ENCODE measurements around the gene CDIP1. TPM values are rescaled to one million over a fixed set of nuclear protein-coding genes. Genes with fewer than 3 reads are reported as not detected.

CDIP1 gene
- total RNA-seq, 2 donors from 2014 or later = 17.1 to 26.8 TPM

GRCh38 chr16:4505356-4506147 lies 33.0 kb downstream of the CDIP1 start:
- ATAC-seq (no peak), DNase-seq (peak; percentile 41 to 62)
- intact Hi-C loops (cut with DNase I, micrococcal nuclease) = loop anchor here in 1 of 2 donors (5.0 kb wide), 1 partner anchor 42 kb away; no protein-coding TSS in a partner anchor

- intact Hi-C loops (cut with DNase I, micrococcal nuclease) = no loop called here
- DNase-seq (no peak), ATAC-seq (peak; percentile 66)
Observed at GRCh38 chr16:4501071-4501478, 37.5 kb downstream of the CDIP1 start.

- intact Hi-C loops (cut with DNase I, micrococcal nuclease) = no loop called here
- ATAC-seq = peak; percentile 50
Observed at GRCh38 chr16:4500272-4500671, 38.3 kb downstream of the CDIP1 start.

GRCh38 chr16:4499196-4499555 lies 39.4 kb downstream of the CDIP1 start:
- intact Hi-C loops (cut with DNase I, micrococcal nuclease) = no loop called here
- ATAC-seq (no peak), DNase-seq (no peak)

More at GRCh38 chr16:4500272-4500671, 38.3 kb downstream of the CDIP1 start:
- DNase-seq = no peak

GRCh38 chr16:4498546-4499195 lies 39.9 kb downstream of the CDIP1 start:
- DNase-seq (no peak), ATAC-seq (no peak)
- intact Hi-C loops (cut with DNase I, micrococcal nuclease) = no loop called here

DNA sequence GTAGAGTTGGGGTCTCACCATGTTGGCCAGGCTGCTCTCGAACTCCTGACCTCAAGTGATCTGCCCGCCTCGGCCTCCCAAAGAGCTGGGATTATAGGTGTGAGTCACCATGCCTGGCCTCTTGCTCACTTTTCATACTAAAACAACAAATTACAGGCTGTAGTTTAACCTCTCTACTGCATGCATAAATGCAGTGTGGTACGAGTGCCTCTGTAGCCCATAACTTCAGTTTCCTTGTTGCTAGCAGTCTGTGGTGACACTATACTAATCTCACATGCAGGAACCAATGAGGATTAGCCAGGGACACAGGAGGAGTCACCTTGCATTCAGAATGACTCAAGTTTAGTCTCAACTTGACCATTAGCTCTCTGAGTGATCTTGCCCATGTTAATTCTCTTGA lies 42.3 kb downstream of the CDIP1 start:
- ATAC-seq (peak; percentile 37), DNase-seq (no peak)
- intact Hi-C loops (cut with DNase I, micrococcal nuclease) = no loop called here

- intact Hi-C loops (cut with DNase I, micrococcal nuclease) = no loop called here
- no peak for ATAC-seq
- no peak for DNase-seq
Observed at GRCh38 chr16:4495766-4496165, 42.8 kb downstream of the CDIP1 start.

DNA sequence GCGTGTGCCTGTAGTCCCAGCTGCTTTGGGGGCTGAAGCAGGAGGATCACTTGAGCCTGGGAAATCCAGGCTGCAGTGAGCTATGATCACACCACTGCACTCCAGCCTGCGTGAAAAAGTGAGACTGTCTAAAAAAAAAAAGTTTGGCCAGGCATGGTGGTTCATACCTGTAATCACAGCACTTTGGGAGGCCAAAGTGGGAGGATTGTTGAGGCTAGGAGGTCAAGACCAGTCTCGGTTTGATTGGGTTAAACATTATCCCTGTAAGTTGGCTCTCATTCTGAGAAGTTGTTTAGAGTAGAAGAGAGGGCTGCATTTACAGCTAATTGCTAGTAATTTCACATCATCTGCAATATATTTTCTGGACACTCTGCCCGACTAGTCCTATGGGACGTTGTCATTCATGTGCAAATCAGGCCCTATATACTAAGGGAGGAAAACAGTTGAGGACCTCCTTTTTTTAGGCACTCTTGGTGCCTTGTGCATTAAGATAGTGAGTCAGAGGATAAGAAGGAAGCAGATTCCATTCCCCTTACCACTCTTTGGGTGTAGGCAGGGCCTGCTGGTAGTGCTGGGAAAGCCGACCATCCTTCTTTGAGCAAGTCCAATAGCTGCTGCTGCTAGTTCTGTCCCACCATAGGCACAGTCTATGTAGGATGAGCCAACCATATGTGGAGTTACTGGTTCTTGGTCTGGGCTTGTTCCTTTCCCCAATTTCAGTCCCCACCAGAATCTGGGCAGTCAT lies 43.7 kb downstream of the CDIP1 start:
- DNase-seq = no peak
- intact Hi-C loops (cut with DNase I, micrococcal nuclease) = no loop called here
- ATAC-seq = peak; percentile 31

GRCh38 chr16:4491898-4492297 lies 46.7 kb downstream of the CDIP1 start:
- DNase-seq = no peak
- no peak for ATAC-seq
- intact Hi-C loops (cut with DNase I, micrococcal nuclease) = no loop called here

DNA sequence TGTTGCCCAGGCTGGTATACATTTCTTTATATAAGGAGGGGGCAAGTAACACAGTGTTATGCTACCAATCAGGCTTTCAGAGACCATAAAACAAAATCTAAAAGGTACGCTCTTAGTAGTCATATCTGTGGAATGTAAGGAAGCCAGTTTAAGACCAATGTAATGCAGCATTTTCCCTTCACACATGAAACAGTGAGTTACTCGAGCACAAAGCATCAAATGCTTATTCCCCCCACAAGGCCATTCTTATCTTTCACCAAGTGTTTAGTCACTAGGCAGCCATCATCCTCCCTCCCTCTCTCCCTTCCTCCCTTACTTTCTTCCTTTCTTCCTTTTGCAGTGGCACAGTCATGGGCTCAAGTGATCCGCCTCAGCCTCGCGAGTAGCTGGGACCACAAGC lies 49.5 kb downstream of the CDIP1 start:
- DNase-seq = no peak
- intact Hi-C loops (cut with DNase I, micrococcal nuclease) = no loop called here

DNA sequence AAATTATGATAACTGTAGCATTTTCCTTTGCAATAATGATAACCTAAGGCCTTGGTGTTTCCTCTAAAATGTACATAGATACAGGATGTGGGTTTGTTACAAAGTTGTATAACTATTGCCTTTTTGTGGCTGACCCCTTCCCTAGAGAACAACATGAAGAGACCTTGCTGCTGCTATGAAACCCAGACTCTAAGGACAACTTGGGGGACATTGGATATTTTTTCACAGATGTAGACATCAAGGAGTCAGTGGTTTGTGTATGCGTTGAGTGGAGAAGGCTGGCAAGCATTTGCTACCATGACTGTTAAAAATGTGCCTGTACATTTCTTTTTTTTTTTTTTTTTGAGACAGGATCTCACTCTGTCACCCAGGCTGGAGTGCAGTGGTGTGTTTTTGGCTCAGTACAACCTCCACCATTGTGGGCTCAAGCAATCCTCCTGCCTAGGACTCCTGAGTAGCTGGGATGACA lies 50.0 kb downstream of the CDIP1 start:
- intact Hi-C loops (cut with DNase I, micrococcal nuclease) = no loop called here
- ATAC-seq (no peak), DNase-seq (no peak)

More for the DNA sequence above, 49.5 kb downstream of the CDIP1 start:
- no peak for ATAC-seq

- ATAC-seq = no peak
- no peak for DNase-seq
- intact Hi-C loops (cut with DNase I, micrococcal nuclease) = no loop called here
Observed at GRCh38 chr16:4487955-4488498, 50.5 kb downstream of the CDIP1 start.

DNA sequence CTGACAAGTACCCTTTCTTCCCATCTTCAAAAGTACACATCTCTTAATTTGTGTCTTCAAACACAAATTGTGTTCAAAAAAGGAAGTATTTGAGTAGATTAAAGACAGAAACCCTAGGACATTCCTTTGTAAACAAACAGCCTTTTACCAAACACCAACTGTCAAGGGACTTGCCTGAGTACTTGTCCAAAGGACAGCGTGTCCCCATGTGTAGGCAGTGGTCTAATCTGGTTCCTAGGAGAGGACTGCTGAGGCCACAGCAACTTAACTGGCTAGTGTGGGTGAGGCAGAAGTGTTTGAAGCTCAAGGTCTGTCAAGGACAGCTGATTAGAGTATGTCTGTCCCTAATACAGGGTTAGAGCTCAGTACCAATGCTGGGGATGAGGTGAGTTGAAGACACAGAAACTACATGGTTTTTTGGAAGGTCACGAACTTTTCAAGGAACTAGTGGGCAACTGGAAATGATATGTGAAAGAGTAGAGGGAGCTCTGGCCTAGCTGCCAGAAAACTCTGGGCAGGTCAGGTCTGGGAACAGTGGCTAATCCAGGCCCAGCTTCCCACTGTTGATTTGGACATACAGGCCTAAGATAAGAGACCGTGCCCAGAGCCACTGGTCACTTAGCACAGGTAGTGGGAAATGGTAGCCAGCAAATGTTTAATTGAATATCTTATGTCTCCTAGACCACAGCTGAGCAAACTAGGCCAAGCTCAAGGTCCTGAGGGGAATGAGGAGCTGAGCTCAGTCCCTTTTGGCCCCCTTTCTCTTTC lies 52.3 kb downstream of the CDIP1 start:
- DNase-seq (no peak), ATAC-seq (no peak)
- intact Hi-C loops (cut with DNase I, micrococcal nuclease) = no loop called here

DNA sequence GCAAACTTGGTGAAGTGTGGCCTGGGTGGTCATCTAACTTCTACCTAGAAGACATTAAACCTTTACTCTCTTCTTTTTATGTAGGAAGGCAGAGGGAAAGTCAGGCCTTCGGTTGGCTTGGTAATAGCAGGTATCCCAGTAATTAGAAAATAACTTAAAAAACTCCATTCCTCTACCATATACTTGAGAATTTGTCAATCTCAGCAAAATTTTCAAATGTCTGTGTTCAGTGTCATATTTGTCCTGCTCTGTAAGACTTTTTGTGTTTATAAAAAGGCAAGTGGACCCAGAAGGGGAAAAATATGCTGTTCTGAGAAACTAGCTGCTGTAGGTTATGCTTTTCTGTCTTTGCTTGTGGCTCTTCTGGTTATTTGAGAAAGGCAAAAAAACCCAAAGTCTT lies 56.6 kb downstream of the CDIP1 start:
- intact Hi-C loops (cut with DNase I, micrococcal nuclease) = no loop called here
- no peak for ATAC-seq
- DNase-seq = no peak

DNA sequence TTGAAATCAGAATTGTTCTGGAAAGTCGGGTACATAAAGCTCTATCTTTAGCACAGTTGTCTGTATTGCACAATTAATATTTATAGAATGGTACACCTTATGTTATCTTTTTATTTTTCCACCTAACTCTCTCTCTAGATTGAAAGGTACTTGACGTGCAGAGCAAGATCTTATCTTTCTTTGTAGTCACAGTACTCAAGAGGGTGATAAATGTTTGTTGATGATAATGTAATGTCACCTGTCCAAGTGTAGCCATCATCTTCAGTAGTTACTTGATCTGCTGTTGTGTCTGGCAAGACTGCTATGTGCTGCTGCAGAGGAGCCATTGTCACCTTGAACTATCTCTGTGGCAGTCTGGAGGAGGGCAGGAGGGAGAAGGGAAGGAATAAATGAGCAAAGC lies 57.0 kb downstream of the CDIP1 start:
- no peak for ATAC-seq
- DNase-seq = no peak
- intact Hi-C loops (cut with DNase I, micrococcal nuclease) = no loop called here

GRCh38 chr16:4477966-4478365 lies 60.6 kb downstream of the CDIP1 start:
- ATAC-seq (no peak), DNase-seq (no peak)
- intact Hi-C loops (cut with DNase I, micrococcal nuclease) = no loop called here

GRCh38 chr16:4475880-4476788 lies 62.4 kb downstream of the CDIP1 start, which contains the start of gene HMOX2:
Gene HMOX2 (plus strand): TSS chr16:4476398. CDS start chr16:4505525, 29,127 bp downstream.
- ATAC-seq = peak; percentile 90
- intact Hi-C loops (cut with DNase I, micrococcal nuclease) = no loop called here
- DNase-seq = peak; percentile 91 to 95

All from left colon (tissue), 2 donors.